NCI-H1694 treated with DMSO at 0.1 percent for 48 hours (cell line): ENCODE data around the gene GNB1.

Experiments
- DNase-seq: peaks from one replicate; lab custom pipeline; 2025; lab: John Stamatoyannopoulos, UW

The GNB1 gene

GRCh38 chr1:1825217-1825616, 65.7 kb downstream of the GNB1 start:
- DNase-seq, result no peak

GRCh38 chr1:1819762-1820161, 71.1 kb downstream of the GNB1 start:
- no peak for DNase-seq

- DNase-seq, result no peak
These were observed 73.7 kb downstream of the GNB1 start for GRCh38 chr1:1817221-1817620.

GRCh38 chr1:1815606-1816281, 75.1 kb downstream of the GNB1 start:
- DNase-seq, result no peak

- no peak for DNase-seq
These were observed 81.4 kb downstream of the GNB1 start for GRCh38 chr1:1809489-1809888.

DNA sequence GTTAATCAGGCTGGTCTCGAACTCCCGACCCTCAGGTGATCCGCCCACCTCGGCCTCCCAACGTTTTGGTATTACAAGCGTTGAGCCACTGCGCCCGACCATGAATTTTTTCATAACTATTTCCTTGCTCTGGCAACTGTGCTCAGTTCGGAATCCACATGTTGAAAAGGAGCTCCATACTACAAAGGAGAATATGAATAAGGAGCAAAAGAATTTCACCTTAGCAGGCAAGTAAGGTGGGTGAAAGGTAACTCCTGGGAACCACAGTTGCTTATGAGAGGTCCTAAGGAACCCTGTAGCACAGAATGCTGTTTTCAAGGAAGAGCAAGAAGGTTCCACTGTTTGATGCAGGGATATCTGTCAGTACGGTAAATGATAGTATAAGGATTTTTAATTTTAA, 82.7 kb downstream of the GNB1 start:
- DNase-seq, result no peak

DNA sequence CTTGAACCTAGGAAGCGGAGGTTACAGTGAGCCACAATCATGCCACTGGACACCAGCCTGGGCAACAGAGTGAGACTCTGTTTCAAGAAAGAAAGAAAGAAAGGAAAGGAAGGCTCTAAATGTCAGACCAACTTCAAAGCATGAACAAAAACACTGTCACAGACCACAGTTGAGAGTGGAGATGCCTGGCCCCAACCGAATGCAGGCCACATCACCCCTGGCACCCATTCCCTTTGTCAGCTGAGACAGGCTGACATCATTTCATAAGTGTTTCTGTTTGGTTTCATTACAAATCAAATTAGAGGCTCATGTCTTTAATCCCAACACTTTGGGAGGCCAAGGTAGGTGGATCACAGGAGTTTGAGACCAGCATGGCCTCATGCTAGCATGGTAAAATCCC, 84.0 kb downstream of the GNB1 start:
- no peak for DNase-seq

DNA sequence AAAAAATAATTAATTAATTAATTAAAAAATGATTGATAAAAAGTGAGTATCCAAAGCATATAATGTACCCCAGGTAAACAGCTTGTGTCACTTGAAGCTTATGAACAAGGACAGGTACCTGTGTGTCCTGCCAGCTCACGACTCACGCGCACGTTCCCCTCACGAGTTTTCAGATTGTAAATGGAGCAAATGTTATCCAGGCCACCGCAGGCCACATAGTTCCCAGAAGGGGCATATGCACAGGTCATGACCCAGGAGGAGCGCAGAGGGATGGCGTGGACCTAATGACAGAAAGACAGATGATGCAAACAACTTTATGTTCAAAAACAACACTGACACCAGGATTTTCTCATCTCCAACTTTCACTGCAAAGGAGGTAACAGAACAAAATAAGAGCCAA, 86.6 kb downstream of the GNB1 start:
- DNase-seq, result no peak

DNA sequence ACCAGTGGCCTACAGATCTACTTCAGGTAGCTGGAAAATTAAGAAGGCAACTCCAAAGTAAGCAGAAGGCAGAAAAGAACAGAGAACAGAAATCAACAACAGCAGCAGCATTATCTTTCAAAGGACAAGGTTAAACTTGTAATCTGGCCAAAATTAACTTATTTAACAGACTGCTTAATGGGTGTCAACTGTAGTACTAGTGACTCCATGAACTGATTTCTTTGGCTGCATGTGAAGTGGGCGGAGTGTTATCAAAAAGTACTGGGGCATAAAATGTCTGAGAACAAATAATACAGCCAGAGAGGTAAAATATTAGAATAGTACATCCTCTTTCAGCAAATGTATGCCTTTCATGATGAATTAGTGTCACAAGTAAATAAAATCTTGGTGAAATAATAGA, 88.0 kb downstream of the GNB1 start:
- no peak for DNase-seq

GRCh38 chr1:1799716-1800115, 91.2 kb downstream of the GNB1 start:
- DNase-seq, result no peak

GRCh38 chr1:1797731-1798341, 93.1 kb downstream of the GNB1 start:
- no peak for DNase-seq

DNA sequence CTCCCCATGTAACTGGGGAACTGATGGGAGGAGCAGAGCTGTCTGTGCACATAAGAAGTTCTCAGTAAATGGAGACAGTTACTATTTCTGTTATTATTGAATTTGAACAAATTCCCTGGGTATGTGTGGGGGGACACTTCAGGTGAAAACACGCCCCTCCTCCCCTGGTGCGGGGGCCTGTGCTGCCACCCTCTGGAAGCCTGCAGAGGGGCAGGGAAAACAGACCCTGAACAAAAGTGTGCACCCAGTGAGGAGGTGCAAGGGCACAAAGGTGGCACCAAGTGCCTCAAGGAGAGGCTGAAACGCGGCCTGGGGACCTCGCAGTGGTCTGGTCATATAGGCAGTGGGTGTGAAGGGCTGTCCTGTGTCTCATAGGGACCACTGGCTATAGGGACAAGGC, 94.4 kb downstream of the GNB1 start:
- DNase-seq, result no peak

DNA sequence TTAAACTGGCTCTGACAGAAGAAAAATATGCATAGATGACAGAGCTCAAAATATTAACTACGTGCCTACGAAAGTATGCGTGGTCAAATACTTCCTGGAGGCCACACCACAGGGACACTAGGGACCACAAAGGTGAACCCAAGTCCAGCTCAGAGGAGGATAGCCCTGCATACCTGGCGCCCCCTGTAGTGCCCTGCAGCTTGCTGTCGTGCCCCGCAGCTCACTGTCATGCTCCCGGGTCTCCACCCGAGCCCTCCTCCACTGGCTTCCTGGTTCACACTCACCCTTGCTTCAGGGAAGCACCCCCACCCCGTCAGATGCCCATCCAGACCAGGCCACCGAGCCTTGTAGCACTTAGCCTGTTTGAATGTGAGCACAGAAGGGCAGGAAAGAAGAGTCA, 95.9 kb downstream of the GNB1 start:
- DNase-seq, result no peak

GRCh38 chr1:1793481-1794244, 97.2 kb downstream of the GNB1 start:
- no peak for DNase-seq

- DNase-seq, result no peak
These were observed 102.0 kb downstream of the GNB1 start for GRCh38 chr1:1788646-1789431.

DNA sequence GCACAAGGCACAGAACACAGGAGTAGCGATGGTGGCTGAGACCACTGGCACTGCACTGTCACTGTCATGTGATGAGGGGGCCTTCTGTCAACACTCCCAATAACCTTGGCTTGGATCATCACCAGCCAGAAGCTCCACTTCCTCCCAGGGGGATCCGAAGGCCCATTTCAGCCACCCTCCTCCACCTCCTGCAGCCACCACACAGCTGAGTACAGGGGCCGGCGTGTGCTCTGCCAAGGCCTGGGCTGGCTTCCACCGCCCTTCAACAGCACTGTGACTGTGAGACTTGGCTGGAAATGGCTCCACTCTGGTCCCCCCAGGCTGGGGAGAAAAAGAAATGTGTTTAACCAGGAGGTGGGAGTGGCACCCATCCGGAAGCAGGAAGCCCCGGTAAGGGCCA, 102.8 kb downstream of the GNB1 start:
- DNase-seq, result no peak

GRCh38 chr1:1786836-1787605, 103.9 kb downstream of the GNB1 start:
- no peak for DNase-seq

DNA sequence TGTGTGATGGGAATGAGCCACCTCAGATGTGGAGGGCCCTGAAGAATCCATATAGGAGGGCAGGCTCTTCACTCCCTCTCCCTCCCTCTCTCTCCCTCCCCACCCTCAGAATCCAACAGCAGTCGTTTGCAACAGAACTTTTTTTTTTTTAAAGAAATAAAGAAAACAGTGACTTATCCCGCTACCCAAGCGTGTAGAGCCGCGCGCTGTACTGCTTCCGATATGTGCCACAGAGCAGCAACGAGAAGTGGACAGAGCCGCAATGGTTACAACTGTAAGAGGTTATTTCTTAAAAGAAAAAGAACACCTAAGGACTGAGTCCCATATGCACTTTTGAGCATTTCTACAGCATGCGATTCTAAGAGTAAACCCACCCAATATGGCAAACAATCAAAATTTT, 105.2 kb downstream of the GNB1 start:
- no peak for DNase-seq

GRCh38 chr1:1784933-1785332, 106.0 kb downstream of the GNB1 start:
- DNase-seq, result no peak

- no peak for DNase-seq
These were observed 107.6 kb downstream of the GNB1 start for GRCh38 chr1:1783320-1783719.

DNA sequence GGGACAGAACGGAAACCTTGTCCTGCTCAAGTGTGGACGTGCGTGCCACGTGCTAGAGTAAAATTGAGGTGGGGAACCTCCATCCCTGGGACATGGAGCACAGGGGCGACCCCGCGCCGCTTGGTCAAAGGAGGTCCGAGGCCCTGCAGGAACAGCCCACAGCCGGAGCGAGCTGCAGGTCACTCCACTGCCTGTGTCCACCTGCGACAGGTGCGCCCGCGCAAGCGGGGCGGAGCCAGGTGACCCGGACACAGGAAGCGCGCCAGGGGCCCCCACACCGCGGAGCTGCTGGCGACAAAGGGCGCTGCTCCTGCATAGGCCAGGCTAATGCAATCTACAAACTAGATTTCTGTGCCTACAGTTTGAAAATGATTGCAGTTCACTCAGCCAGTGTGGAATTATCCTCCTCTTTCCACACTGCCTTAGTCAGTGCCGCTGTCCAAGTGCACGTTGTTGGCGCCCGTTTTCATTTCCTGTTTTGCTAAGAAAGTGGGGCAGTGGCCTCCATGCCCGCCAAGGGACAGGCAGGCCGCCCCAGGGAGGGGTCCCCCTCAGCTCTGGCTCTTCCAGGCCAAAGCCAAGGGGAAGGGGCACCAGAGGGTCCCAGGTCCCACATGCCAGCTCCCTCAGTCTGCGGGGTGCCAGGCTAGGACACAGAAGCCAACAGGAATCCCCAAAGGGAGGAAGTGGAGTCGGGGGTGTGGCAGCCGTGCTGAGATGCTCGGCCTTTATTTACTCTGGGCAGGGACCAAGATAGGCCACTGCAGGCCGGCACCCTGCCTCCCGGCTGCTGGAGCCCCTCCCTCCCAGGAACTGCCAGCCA, 108.3 kb downstream of the GNB1 start:
- DNase-seq, result no peak
